Breast epithelium (tissue), 4 donors: ENCODE results near the gene A3GALT2. TPM values are rescaled to one million over a fixed set of nuclear protein-coding genes. Genes with fewer than 3 reads are reported as not detected.

Source experiments
- DNase-seq, 2 donors: peaks; one replicate each; pipeline ENCODE4 v3.0.0-alpha.2; 2019; ENCODE audit warnings: low spot score in 2 of 2
- H3K27ac ChIP-seq, 2 donors: fragments of 200-600 bp; sonication (generic) in 1 of 2; one replicate each; pipeline ENCODE4 v1.5.1; 2016 to 2019; ENCODE audit warnings: mild to moderate bottlenecking in 1 of 2
- H3K27me3 ChIP-seq, 2 donors: fragments of 200-600 bp; sonication (generic) in 1 of 2; one replicate each; pipeline versions ENCODE4 v1.5.1 to v1.6.0; 2017 to 2019; ENCODE audit warnings: control low read depth in 1 of 2, mild to moderate bottlenecking in 1 of 2
- H3K36me3 ChIP-seq: fragments of 200-600 bp; one replicate; pipeline ENCODE4 v1.5.1; 2019
- H3K4me1 ChIP-seq, 2 donors: fragments of 200-600 bp; sonication (generic); one replicate each; pipeline ENCODE4 v1.5.1; 2016 to 2019; ENCODE audit warnings: control low read depth in 1 of 2
- H3K4me3 ChIP-seq, 3 donors: fragments of 200-600 bp; sonication (generic); 1 replicate in 2 of 3; 2 replicates in 1 of 3; pipeline ENCODE4 v1.5.1; 2016 to 2019; ENCODE audit warnings: mild to moderate bottlenecking in 3 of 3, moderate library complexity in 2 of 3
- H3K9me3 ChIP-seq, 2 donors: fragments of 200-600 bp; sonication (generic) in 1 of 2; one replicate each; pipeline ENCODE4 v1.5.1; 2016 to 2019; ENCODE audit warnings: control low read depth in 1 of 2
- POLR2A ChIP-seq: fragments of 450-650 bp; IDR thresholded peaks from one replicate; pipeline ENCODE4 v1.6.1; 2016; ENCODE audit warnings: antibody characterized with exemption, mild to moderate bottlenecking, moderate library complexity
- POLR2AphosphoS5 ChIP-seq, 3 donors: sonication (generic); formaldehyde crosslinking; IDR thresholded peaks; one replicate each; pipeline ENCODE4 v1.6.1; 2017; ENCODE audit warnings: antibody characterized with exemption in 3 of 3
- intact Hi-C: fragments of 100-400 bp; cut with DNase I; formaldehyde crosslinking; loops from one replicate; pipeline ENCODE4 v1.15.1; 2023; ENCODE audit warnings: low total_unique reads
- total RNA-seq, 3 donors: library from RNA; depleted of rRNA; stranded (reverse); fragments of >200 nt; gene quantifications; one replicate each; pipeline ENCODE4 v1.1.0, GENCODE V29; 2016
- TF ChIP-seq, protein P1 (sequence below), 3 donors: fragments of 450-650 bp; IDR thresholded peaks; one replicate each; pipeline ENCODE4 v1.5.1; 2016 to 2017; ENCODE audit warnings: antibody characterized with exemption in 3 of 3, mild to moderate bottlenecking in 3 of 3, moderate library complexity in 3 of 3

Gene A3GALT2
- total RNA-seq, 3 donors from 2014 or later = not detected

DNA sequence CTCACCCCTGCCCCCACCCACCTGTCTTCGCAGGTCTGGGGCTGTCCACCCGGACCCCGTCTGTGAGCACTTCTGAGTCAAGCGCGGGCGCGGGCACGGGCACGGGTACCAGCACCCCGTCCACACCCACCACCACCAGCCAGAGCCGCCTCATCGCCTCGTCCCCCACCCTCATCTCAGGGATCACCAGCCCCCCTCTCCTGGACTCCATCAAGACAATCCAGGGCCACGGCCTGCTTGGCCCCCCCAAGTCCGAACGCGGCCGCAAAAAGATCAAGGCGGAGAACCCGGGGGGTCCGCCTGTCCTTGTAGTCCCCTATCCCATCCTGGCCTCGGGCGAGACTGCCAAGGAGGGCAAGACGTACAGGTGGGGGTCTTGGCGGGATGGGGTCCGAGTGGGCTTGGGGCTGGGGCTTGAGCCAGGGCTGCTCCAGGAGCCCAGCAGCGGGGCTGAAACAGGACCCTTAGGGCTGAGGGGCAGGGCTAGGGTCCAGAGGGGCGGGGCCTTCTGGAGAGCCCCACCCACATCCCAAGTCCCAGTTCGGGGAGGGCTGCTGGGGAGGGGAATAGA is 40.7 kb downstream of the A3GALT2 start:
- H3K9me3 ChIP-seq = no peaks in the 10 kb centered on the region
- no peaks in the 10 kb centered on the region for H3K4me1 ChIP-seq
- intact Hi-C loops = no loop called here
- no peaks in the 10 kb centered on the region for H3K36me3 ChIP-seq
- DNase-seq = peak in 1 of 2 donors; percentile 45
- TF ChIP-seq POLR2A (no peak), POLR2AphosphoS5 (IDR thresholded peaks at IDR 0.05) (no peak)
- TF ChIP-seq, protein P1, sequence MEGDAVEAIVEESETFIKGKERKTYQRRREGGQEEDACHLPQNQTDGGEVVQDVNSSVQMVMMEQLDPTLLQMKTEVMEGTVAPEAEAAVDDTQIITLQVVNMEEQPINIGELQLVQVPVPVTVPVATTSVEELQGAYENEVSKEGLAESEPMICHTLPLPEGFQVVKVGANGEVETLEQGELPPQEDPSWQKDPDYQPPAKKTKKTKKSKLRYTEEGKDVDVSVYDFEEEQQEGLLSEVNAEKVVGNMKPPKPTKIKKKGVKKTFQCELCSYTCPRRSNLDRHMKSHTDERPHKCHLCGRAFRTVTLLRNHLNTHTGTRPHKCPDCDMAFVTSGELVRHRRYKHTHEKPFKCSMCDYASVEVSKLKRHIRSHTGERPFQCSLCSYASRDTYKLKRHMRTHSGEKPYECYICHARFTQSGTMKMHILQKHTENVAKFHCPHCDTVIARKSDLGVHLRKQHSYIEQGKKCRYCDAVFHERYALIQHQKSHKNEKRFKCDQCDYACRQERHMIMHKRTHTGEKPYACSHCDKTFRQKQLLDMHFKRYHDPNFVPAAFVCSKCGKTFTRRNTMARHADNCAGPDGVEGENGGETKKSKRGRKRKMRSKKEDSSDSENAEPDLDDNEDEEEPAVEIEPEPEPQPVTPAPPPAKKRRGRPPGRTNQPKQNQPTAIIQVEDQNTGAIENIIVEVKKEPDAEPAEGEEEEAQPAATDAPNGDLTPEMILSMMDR (IDR thresholded peaks at IDR 0.05) = no peak
- no peak overlapping the region for H3K27ac ChIP-seq
- no peak overlapping the region for H3K4me3 ChIP-seq
- no peaks in the 10 kb centered on the region for H3K27me3 ChIP-seq

DNA sequence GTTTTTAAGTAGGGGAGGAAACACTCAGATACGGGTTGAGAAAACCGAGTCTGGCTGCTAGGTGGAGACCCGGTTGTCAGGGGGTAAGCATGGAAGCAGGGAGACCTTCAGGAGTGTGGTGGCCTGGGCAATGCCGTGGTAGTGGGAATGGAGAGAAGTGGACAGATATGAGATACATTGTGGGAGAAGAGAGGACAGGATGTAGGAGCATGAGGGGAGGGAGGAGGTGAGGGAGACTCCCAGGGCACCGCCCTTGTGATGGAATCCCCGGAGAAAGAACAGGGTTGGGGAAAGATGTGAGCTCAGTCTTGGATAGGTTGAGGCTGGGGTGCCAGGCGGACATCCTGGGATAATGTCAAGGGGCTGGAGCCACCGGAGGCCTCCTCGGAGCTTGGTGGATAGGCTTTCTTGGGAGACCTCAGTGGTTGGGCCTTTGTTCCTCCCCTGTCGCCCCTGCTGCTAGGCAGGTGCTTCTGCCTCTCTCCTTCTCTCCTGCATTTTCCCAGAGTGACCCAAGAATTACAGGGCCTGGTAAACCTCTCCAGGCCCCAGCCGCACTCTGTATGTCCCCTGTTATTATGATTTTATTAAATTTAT is 43.3 kb downstream of the A3GALT2 start:
- peak in 1 of 2 donors; percentile 30 for DNase-seq
- Histone ChIP-seq H3K36me3 (no peaks in the 10 kb centered on the region), H3K9me3 (no peaks in the 10 kb centered on the region), H3K27me3 (no peaks in the 10 kb centered on the region), H3K4me1 (no peaks in the 10 kb centered on the region), H3K27ac (no peak overlapping the region), H3K4me3 (no peak overlapping the region)
- intact Hi-C loops = no loop called here
- TF ChIP-seq, protein P1 (IDR thresholded peaks at IDR 0.05) = no peak
- TF ChIP-seq POLR2AphosphoS5 (IDR thresholded peaks at IDR 0.05) = no peak
- TF ChIP-seq POLR2A = no peak

DNA sequence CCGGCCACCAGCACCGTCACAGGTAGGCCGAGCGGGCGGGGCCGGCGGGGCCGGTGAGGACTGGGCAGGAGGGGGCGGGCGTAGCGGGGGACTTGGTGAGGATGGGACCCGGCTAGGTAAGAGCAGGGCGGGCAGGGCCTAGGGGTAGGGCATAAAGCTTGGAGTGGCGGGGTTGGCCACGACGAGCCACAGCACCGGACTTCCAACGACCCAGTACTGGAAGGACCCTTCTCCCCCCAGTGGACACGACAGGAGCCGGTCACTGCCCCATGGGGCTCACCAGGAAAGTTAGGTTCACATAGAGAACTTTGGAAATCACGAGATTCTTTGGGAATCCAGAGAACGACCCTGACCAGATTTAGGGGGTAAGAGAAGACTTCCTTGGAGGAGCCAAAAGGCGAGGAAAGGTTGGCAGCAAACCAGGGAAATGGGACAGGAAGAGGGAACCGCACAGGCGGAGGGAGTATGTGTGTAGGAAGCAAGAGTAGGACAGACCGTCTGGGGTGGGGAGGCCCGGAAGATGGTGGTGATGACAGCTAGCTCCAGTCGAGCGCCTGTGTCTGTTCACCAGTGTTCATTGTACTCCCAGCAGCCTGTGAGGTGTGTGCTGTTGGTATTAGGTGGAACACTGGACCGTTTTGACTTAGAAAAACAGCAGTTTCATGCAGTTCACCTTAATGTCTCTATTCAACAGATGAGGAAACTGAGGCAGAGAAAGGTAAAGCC is 44.2 kb downstream of the A3GALT2 start:
- H3K36me3 ChIP-seq = no peaks in the 10 kb centered on the region
- peak in 1 of 2 donors; percentile 45 for DNase-seq
- H3K4me1 ChIP-seq = no peaks in the 10 kb centered on the region
- H3K4me3 ChIP-seq = no peak overlapping the region
- no peaks in the 10 kb centered on the region for H3K9me3 ChIP-seq
- no peaks in the 10 kb centered on the region for H3K27me3 ChIP-seq
- H3K27ac ChIP-seq = peak overlapping the region in 1 of 2 donors; percentile 66
- intact Hi-C loops = no loop called here
- no peak for TF ChIP-seq POLR2A
- TF ChIP-seq POLR2AphosphoS5 (IDR thresholded peaks at IDR 0.05) = no peak

DNA sequence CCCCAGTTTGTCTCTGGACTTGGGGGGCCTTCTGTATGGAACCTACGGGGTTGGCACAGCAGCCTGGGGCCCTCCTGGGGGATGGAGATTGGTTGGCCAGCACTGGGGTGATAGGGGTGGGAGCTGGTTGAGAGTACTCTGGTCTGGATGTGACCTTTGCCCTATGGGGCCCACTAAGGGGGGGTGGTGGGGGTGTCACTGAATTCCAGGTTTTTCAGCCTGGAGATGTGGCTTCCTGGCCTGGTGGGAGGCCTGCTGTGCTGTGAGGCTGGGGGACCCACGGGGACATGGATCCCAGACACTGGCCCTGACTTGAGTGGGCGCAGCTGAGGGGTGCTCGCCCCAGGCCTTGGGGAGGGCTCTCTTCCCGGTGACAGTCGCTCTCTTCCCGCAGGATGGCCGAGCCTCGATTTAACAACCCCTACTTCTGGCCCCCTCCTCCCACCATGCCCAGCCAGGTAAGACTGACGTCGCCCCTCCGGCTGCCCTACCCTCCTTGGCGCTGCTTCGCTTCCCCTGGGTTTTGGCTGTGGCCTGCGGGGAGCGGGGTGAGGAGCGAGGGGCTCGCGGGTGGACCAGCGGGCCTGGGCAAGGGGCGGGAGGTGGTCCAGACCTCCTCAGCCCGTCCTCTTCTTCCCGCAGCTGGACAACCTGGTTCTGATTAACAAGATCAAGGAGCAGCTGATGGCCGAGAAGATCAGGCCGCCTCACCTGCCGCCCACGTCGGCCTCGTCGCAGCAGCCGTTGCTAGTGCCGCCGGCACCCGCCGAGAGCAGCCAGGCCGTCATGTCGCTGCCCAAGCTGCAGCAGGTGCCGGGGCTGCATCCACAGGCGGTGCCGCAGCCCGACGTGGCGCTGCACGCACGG is 45.0 kb downstream of the A3GALT2 start:
- intact Hi-C loops = no loop called here

DNA sequence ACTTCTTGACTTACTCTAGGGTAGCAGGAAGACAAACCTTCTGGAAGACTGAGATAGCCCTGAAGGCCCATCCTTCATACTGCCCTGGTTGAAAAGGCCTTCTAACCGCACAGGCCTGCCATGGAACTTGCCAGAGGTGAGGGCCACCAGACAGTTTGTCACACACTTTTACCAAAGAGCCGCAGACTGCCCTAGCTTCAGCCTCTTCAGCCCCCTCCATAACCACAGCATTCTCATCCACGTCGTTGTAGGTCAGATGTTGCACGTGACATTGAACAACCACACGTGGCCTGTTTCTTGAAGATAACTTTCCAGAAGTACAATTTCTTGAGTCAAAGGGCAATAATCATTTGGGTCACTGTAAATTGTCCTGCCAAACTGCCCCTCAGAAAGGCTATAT is 45.7 kb downstream of the A3GALT2 start:
- intact Hi-C loops = no loop called here
- Histone ChIP-seq H3K36me3 (no peaks in the 10 kb centered on the region), H3K27me3 (no peaks in the 10 kb centered on the region), H3K4me1 (no peaks in the 10 kb centered on the region), H3K4me3 (no peak overlapping the region), H3K9me3 (no peaks in the 10 kb centered on the region), H3K27ac (peak overlapping the region in 1 of 2 donors; percentile 66)
- no peak for TF ChIP-seq POLR2A
- no peak for TF ChIP-seq POLR2AphosphoS5 (IDR thresholded peaks at IDR 0.05)
- TF ChIP-seq, protein P1 (IDR thresholded peaks at IDR 0.05) = no peak
- peak in 1 of 2 donors; percentile 39 for DNase-seq

More for the DNA sequence above, 45.0 kb downstream of the A3GALT2 start:
- Histone ChIP-seq H3K4me1 (no peaks in the 10 kb centered on the region), H3K27me3 (no peaks in the 10 kb centered on the region), H3K9me3 (no peaks in the 10 kb centered on the region), H3K27ac (peak overlapping the region in 1 of 2 donors; percentile 66), H3K36me3 (no peaks in the 10 kb centered on the region), H3K4me3 (no peak overlapping the region)
- DNase-seq = peak in 1 of 2 donors; percentile 50
- TF ChIP-seq POLR2A (no peak), POLR2AphosphoS5 (IDR thresholded peaks at IDR 0.05) (no peak)
- TF ChIP-seq, protein P1 (IDR thresholded peaks at IDR 0.05) = no peak
